ENCODE measurements around the gene MLC1.

DNA sequence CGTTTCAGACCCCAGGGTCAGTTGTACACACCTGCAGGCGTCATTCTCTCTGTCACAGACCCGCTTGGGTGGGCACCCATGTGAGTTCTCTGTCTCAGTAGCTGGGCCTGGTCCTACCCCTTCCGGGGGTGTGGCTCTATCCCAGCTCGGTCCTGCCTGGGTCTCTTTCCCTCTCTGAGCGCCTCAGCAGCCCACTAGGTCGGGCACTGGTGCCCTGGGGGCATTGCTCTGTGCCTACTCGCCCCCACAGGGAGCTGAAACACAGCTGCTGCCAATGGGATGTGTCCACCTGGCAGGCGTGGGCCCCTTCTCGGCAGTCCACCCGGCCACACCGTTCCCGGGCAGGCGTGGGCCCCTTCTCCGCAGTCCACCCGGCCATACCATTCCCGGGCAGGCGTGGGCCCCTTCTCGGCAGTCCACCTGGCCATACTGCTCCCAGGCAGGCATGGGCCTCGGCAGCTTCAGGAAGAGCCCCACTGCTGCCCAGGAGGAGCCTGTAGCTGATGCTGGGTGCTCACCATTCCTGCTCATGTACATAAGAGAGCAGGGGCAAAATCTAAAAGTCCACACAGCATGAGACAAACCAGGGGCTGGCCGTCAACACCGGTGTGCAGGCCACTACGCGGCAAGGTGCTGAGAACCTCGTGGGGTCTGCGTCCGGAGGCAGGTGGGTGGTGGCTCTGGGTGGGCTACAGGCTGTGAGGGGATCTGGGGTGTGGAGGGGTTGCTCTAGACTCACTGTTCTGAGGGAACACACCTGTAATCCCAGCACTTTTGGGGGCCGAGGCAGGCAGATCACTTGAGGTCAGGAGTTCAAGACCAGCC, 12.3 kb downstream of the MLC1 start:
- TF ChIP-seq, protein P1, sequence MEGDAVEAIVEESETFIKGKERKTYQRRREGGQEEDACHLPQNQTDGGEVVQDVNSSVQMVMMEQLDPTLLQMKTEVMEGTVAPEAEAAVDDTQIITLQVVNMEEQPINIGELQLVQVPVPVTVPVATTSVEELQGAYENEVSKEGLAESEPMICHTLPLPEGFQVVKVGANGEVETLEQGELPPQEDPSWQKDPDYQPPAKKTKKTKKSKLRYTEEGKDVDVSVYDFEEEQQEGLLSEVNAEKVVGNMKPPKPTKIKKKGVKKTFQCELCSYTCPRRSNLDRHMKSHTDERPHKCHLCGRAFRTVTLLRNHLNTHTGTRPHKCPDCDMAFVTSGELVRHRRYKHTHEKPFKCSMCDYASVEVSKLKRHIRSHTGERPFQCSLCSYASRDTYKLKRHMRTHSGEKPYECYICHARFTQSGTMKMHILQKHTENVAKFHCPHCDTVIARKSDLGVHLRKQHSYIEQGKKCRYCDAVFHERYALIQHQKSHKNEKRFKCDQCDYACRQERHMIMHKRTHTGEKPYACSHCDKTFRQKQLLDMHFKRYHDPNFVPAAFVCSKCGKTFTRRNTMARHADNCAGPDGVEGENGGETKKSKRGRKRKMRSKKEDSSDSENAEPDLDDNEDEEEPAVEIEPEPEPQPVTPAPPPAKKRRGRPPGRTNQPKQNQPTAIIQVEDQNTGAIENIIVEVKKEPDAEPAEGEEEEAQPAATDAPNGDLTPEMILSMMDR (IDR thresholded peaks at IDR 0.05) = no peak
- TF ChIP-seq POLR2A (IDR thresholded peaks at IDR 0.05) = no peak
